ENCODE data around the gene PLEKHM3. TPM values are rescaled to one million over a fixed set of nuclear protein-coding genes. Genes with fewer than 3 reads are reported as not detected.

The PLEKHM3 gene
- total and polyA plus RNA-seq, 2 of the 13 experiments (the other 11 are each of a cell fraction or from before 2014, with no cell fraction given), result 4.5 to 4.7 TPM

- TF ChIP-seq, protein P1, sequence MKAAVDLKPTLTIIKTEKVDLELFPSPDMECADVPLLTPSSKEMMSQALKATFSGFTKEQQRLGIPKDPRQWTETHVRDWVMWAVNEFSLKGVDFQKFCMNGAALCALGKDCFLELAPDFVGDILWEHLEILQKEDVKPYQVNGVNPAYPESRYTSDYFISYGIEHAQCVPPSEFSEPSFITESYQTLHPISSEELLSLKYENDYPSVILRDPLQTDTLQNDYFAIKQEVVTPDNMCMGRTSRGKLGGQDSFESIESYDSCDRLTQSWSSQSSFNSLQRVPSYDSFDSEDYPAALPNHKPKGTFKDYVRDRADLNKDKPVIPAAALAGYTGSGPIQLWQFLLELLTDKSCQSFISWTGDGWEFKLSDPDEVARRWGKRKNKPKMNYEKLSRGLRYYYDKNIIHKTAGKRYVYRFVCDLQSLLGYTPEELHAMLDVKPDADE (CRISPR knock-in tag; IDR thresholded peaks at IDR 0.05), result no peak
- TF ChIP-seq, protein P2, sequence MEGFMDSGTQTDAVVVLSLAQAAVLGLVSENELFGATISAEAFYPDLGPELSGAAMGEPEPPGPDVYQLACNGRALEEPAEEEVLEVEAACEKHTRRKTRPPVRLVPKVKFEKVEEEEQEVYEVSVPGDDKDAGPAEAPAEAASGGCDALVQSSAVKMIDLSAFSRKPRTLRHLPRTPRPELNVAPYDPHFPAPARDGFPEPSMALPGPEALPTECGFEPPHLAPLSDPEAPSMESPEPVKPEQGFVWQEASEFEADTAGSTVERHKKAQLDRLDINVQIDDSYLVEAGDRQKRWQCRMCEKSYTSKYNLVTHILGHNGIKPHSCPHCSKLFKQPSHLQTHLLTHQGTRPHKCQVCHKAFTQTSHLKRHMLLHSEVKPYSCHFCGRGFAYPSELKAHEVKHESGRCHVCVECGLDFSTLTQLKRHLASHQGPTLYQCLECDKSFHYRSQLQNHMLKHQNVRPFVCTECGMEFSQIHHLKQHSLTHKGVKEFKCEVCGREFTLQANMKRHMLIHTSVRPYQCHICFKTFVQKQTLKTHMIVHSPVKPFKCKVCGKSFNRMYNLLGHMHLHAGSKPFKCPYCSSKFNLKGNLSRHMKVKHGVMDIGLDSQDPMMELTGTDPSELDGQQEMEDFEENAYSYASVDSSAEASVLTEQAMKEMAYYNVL (CRISPR knock-in tag; IDR thresholded peaks at IDR 0.05; ENCODE audit: borderline replicate concordance), result no peak
- TF ChIP-seq TAF15 (IDR thresholded peaks at IDR 0.05; ENCODE audit: low read depth, low read length, poor library complexity, severe bottlenecking) (no peak), SMARCC2 (IDR thresholded peaks at IDR 0.05) (no peak), NFE2 (CRISPR knock-in tag; IDR thresholded peaks at IDR 0.05) (no peak), ZNF768 (CRISPR knock-in tag; IDR thresholded peaks at IDR 0.05) (no peak), ZNF724P (CRISPR knock-in tag; IDR thresholded peaks at IDR 0.05; ENCODE audit: borderline replicate concordance) (no peak), TBL1XR1 (IDR thresholded peaks at IDR 0.05; ENCODE audit: borderline replicate concordance, low read length, partially characterized antibody) (peak; percentile 70), KMT2B (CRISPR knock-in tag; IDR thresholded peaks at IDR 0.05) (peak; percentile 42; the same call in 1 of the 2 replicates), HOXA3 (CRISPR knock-in tag; IDR thresholded peaks at IDR 0.05) (peak; percentile 41; the same call in 1 of the 2 replicates), CEBPG (CRISPR knock-in tag; IDR thresholded peaks at IDR 0.05) (peak; percentile 96), ZSCAN21 (CRISPR knock-in tag; IDR thresholded peaks at IDR 0.05; ENCODE audit: borderline replicate concordance) (no peak), ZNF747 (CRISPR knock-in tag; IDR thresholded peaks at IDR 0.05; ENCODE audit: borderline replicate concordance) (no peak), ARNT (IDR thresholded peaks at IDR 0.05) (no peak), EEA1 (CRISPR knock-in tag; IDR thresholded peaks at IDR 0.05; ENCODE audit: borderline replicate concordance) (no peak), MBNL3 (CRISPR knock-in tag; conservative IDR thresholded peaks at IDR 0.05) (no peak)
- TF ChIP-seq, protein P3, sequence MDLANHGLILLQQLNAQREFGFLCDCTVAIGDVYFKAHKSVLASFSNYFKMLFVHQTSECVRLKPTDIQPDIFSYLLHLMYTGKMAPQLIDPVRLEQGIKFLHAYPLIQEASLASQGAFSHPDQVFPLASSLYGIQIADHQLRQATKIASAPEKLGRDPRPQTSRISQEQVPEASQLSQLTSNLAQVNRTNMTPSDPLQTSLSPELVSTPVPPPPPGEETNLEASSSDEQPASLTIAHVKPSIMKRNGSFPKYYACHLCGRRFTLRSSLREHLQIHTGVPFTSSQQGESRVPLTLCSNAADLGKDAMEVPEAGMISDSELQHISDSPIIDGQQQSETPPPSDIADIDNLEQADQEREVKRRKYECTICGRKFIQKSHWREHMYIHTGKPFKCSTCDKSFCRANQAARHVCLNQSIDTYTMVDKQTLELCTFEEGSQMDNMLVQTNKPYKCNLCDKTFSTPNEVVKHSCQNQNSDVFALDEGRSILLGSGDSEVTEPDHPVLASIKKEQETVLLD (CRISPR knock-in tag; IDR thresholded peaks at IDR 0.05; ENCODE audit: low read depth), result no peak
- TF ChIP-seq, protein P4, sequence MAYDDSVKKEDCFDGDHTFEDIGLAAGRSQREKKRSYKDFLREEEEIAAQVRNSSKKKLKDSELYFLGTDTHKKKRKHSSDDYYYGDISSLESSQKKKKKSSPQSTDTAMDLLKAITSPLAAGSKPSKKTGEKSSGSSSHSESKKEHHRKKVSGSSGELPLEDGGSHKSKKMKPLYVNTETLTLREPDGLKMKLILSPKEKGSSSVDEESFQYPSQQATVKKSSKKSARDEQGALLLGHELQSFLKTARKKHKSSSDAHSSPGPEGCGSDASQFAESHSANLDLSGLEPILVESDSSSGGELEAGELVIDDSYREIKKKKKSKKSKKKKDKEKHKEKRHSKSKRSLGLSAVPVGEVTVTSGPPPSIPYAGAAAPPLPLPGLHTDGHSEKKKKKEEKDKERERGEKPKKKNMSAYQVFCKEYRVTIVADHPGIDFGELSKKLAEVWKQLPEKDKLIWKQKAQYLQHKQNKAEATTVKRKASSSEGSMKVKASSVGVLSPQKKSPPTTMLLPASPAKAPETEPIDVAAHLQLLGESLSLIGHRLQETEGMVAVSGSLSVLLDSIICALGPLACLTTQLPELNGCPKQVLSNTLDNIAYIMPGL (CRISPR knock-in tag; IDR thresholded peaks at IDR 0.05; ENCODE audit: borderline replicate concordance in 1 of 2, low read depth in 1 of 2), result peak in 1 of 2 experiments; percentile 33; a peak in 1 of 4 replicates
- TF ChIP-seq, protein P5, sequence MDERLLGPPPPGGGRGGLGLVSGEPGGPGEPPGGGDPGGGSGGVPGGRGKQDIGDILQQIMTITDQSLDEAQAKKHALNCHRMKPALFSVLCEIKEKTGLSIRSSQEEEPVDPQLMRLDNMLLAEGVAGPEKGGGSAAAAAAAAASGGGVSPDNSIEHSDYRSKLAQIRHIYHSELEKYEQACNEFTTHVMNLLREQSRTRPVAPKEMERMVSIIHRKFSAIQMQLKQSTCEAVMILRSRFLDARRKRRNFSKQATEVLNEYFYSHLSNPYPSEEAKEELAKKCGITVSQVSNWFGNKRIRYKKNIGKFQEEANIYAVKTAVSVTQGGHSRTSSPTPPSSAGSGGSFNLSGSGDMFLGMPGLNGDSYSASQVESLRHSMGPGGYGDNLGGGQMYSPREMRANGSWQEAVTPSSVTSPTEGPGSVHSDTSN (CRISPR knock-in tag; IDR thresholded peaks at IDR 0.05), result no peak
Observed at GRCh38 chr2:208031608-208032019, 6.3 kb upstream of the PLEKHM3 start (continued).

Data from HepG2 (cell line).